ENCODE data around the gene TMEM253.

Gene TMEM253

GRCh38 chr14:21100931-21101330 lies at the start of gene TMEM253:
TSS of gene TMEM253 (plus strand) at chr14:21101066. CDS start at chr14:21101344, 278 bp downstream.
- no peak within 1 kb of the TSS for H3K4me3 ChIP-seq (ENCODE audit: low read depth, low read length)
- TF ChIP-seq CTCF (conservative IDR thresholded peaks at IDR 0.05; ENCODE audit: low read depth, low read length), result no peak
- no peak for DNase-seq (ENCODE audit: low read depth)

DNA sequence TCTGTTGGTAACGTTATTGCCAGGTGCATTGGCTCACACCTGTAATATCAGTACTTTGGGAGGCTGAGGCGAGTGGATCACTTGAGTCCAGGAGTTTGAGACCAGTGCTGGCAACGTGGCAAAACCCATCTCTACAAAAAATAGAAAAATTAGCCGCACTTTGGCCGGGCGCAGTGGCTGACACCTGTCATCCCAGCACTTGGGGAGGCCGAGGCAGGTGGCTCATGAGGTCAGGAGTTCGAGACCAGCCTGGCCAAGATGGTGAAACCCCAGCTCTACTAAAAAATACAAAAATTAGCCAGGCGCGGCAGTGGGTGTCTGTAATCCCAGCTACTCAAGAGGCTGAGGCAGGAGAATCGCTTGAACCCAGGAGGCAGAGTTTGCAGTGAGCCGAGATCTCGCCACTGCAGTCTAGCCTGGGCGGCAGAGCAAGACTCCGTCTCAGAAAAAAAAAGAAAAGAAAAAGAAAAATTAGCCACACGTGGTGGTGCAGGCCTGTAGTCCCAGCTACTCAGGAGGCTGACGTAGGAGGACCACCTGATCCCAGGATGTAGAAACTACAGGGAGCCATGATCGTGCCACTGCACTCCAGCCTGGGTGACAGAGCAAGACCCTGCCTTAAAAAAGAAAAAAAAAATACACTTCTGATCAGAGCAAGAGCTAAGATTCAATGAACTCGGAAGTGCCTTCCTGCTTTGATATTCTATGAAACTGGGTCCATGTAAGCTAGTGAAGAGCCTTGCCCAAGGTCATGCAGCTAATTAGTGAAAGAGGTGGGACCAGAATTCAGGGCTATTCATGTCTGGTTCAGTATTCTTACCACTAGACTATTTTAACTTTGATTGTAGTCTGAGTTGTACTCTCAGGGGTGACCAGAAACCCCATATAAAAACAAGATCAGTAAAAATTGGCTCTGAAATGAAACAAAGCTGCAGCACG lies 47.4 kb upstream of the TMEM253 start:
- no peak for TF ChIP-seq CTCF (conservative IDR thresholded peaks at IDR 0.05; ENCODE audit: low read depth, low read length)
- DNase-seq (ENCODE audit: low read depth), result no peak
- H3K4me3 ChIP-seq (ENCODE audit: low read depth, low read length), result no peak overlapping the region

- TF ChIP-seq CTCF (conservative IDR thresholded peaks at IDR 0.05; ENCODE audit: low read depth, low read length), result no peak
- no peak overlapping the region for H3K4me3 ChIP-seq (ENCODE audit: low read depth, low read length)
- DNase-seq (ENCODE audit: low read depth), result no peak
These were observed 46.6 kb upstream of the TMEM253 start for GRCh38 chr14:21054123-21054767.

GRCh38 chr14:21054768-21055145 lies 46.1 kb upstream of the TMEM253 start:
- H3K4me3 ChIP-seq (ENCODE audit: low read depth, low read length), result no peak overlapping the region
- no peak for DNase-seq (ENCODE audit: low read depth)
- TF ChIP-seq CTCF (conservative IDR thresholded peaks at IDR 0.05; ENCODE audit: low read depth, low read length), result no peak

GRCh38 chr14:21055432-21056117 lies 45.3 kb upstream of the TMEM253 start:
- no peak for TF ChIP-seq CTCF (conservative IDR thresholded peaks at IDR 0.05; ENCODE audit: low read depth, low read length)
- no peak overlapping the region for H3K4me3 ChIP-seq (ENCODE audit: low read depth, low read length)
- DNase-seq (ENCODE audit: low read depth), result no peak

DNA sequence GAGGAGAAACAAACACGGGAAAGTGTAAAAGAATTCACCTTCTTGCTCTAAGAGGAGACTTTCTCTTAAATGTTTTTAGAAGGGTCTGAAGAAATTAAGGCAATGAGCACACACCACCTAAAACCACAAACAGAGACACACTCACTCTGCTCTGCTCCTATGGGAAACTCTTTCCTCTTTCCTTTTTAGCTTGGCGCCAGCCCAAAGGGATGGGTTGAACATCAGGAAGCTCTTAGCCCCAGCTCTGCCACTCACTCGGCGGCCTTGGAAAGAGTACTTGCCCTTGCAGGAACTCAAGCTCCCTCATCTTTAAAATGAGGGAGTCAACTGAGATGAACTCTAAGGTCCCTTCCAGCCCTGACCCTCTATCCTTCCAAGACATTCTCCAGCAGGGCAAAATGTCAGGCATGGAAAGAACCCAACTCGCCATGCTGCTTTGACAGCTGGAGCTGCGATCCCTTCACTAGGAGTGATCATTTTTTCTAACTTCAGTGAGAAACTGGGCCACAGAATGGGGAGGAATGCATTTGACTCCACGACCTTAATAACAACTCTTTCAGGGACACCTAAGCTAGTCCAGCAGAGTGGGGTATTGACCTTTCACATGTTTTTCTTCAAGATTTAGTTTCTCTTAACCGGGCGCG lies 44.2 kb upstream of the TMEM253 start:
- DNase-seq (ENCODE audit: low read depth), result no peak
- TF ChIP-seq CTCF (conservative IDR thresholded peaks at IDR 0.05; ENCODE audit: low read depth, low read length), result no peak
- no peak overlapping the region for H3K4me3 ChIP-seq (ENCODE audit: low read depth, low read length)

All from choroid plexus epithelial cell (primary cell).